ENCODE data around the gene TRRAP.

The TRRAP gene

DNA sequence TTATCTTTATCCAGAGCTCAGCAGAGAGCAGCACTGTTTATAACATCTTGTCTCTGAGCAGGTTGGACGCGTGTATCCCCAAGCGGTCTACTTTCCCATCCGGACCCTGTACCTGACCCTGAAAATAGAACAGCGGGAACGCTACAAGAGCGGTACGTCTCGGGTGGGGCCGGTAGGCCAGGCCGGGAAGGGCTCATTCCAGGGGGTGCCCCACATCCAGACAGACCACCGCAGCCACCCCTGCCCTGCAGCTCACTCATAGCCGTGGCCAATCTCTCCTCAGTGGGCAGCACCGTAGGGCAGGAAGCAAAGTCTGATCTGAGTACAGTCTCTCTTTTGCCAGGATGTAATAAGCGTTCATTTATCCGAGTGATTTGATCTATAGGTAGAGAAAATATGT lies 113.7 kb downstream of the TRRAP start:
- Histone ChIP-seq H3K4me1 (ENCODE audit: control insufficient read depth in 2 of 2, insufficient read depth in 1 of 2, low read depth in 1 of 2, low read length in 2 of 2) (no peaks in the 10 kb centered on the region), H3K23ac (ENCODE audit: low read depth, low read length, poor library complexity) (no peak overlapping the region), H2BK5ac (ENCODE audit: low read length) (no peak overlapping the region), H4K8ac (ENCODE audit: low read depth, low read length) (no peak overlapping the region), H3K4me2 (ENCODE audit: insufficient read depth, low read length, poor library complexity, severe bottlenecking) (no peak overlapping the region), H2AK5ac (ENCODE audit: low read depth, low read length) (no peak overlapping the region), H2BK15ac (ENCODE audit: low read length) (no peak overlapping the region), H3K27me3 (ENCODE audit: control insufficient read depth in 3 of 3, insufficient read depth in 3 of 3, low read depth in 1 of 3, low read length in 3 of 3) (no peaks in the 10 kb centered on the region), H2BK12ac (ENCODE audit: low read length) (no peak overlapping the region), H2BK120ac (ENCODE audit: low read depth, low read length) (no peak overlapping the region), H3K4me3 (ENCODE audit: low read length in 2 of 2) (no peak overlapping the region), H3K79me1 (ENCODE audit: low read depth, low read length) (no peaks in the 10 kb centered on the region), H3K9ac (ENCODE audit: low read depth, low read length, poor library complexity) (no peak overlapping the region), H2AFZ (ENCODE audit: low read length) (no peak overlapping the region), H3K36me3 (replicated peaks in 1 of 2; ENCODE audit: control insufficient read depth in 2 of 2, insufficient read depth in 2 of 2, low read length in 2 of 2) (peaks cover 74 to 100% of the 10 kb centered on the region in 2 donors), H4K91ac (ENCODE audit: low read depth, low read length, poor library complexity) (no peak overlapping the region), H3K27ac (replicated peaks; ENCODE audit: low read length) (no peak overlapping the region), H3K9me3 (replicated peaks in 1 of 2; ENCODE audit: control insufficient read depth in 2 of 2, insufficient read depth in 1 of 2, low read depth in 1 of 2, low read length in 2 of 2) (peaks cover under 1 to 2% of the 10 kb centered on the region in 2 donors), H3K4ac (ENCODE audit: low read length) (no peak overlapping the region), H3K18ac (ENCODE audit: low read length) (no peak overlapping the region), H3K14ac (ENCODE audit: low read length) (no peak overlapping the region)
- no peak for DNase-seq (ENCODE audit: low spot score)
- WGBS, 2 donors (ENCODE audit: extremely low coverage in 2 of 2, insufficient read length in 2 of 2, insufficient replicate concordance in 1 of 2) = no CpG with 5 or more reads among the region's 16 CpGs

DNA sequence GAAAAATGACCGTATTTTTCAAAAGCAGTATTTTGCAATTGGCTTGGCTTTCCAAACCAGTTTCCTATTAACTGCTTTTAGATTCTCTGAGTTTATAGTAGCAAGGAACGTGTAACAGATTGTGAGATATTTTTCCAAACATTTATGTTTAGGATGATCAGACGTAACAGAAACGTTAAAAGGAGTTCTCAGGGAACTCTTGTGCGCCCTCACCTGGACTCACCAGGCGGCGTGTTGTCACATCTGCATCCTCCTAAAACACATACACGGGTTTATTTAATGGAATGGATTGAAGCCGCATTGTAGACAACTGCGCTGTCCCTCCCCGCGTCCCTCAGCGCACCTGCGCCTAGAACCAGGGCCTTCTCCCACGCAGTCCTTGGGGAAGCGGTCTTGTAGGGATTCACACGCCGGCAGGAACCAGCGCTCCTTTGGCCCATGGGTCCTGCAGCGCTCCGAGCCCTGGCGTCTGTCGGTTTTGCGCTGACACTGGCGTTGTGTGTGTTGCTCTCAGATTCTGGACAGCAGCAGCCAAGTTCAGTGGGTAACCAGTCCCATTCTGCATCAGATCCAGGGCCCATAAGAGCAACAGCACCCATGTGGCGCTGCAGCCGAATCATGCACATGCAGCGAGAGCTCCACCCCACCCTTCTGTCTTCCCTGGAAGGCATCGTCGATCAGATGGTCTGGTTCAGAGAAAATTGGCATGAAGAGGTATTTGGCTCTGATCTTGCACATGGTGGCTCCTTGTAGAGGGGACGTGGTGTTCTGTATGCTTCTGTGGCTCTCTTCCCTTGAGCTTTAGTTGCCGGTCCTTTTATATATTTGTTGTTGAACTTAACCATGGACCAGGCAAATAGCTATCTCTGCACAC lies 114.9 kb downstream of the TRRAP start:
- Histone ChIP-seq H3K4me1 (ENCODE audit: control insufficient read depth in 2 of 2, insufficient read depth in 1 of 2, low read depth in 1 of 2, low read length in 2 of 2) (no peaks in the 10 kb centered on the region), H3K9ac (ENCODE audit: low read depth, low read length, poor library complexity) (peak overlapping the region; percentile 25), H3K4me2 (ENCODE audit: insufficient read depth, low read length, poor library complexity, severe bottlenecking) (no peak overlapping the region), H3K4me3 (ENCODE audit: low read length in 2 of 2) (no peak overlapping the region), H2AFZ (ENCODE audit: low read length) (no peak overlapping the region), H3K14ac (ENCODE audit: low read length) (no peak overlapping the region), H3K18ac (ENCODE audit: low read length) (no peak overlapping the region), H2BK5ac (ENCODE audit: low read length) (no peak overlapping the region), H2BK15ac (ENCODE audit: low read length) (no peak overlapping the region), H3K27ac (replicated peaks; ENCODE audit: low read length) (no peak overlapping the region), H4K8ac (ENCODE audit: low read depth, low read length) (no peak overlapping the region), H2BK120ac (ENCODE audit: low read depth, low read length) (no peak overlapping the region), H3K36me3 (replicated peaks in 1 of 2; ENCODE audit: control insufficient read depth in 2 of 2, insufficient read depth in 2 of 2, low read length in 2 of 2) (peaks cover 69 to 100% of the 10 kb centered on the region in 2 donors), H4K91ac (ENCODE audit: low read depth, low read length, poor library complexity) (no peak overlapping the region), H3K79me1 (ENCODE audit: low read depth, low read length) (no peaks in the 10 kb centered on the region), H3K9me3 (replicated peaks in 1 of 2; ENCODE audit: control insufficient read depth in 2 of 2, insufficient read depth in 1 of 2, low read depth in 1 of 2, low read length in 2 of 2) (peaks cover 0 to 2% of the 10 kb centered on the region in 2 donors), H3K4ac (ENCODE audit: low read length) (no peak overlapping the region), H3K23ac (ENCODE audit: low read depth, low read length, poor library complexity) (peak overlapping the region; percentile 70), H2BK12ac (ENCODE audit: low read length) (no peak overlapping the region), H2AK5ac (ENCODE audit: low read depth, low read length) (no peak overlapping the region), H3K27me3 (ENCODE audit: control insufficient read depth in 3 of 3, insufficient read depth in 3 of 3, low read depth in 1 of 3, low read length in 3 of 3) (no peaks in the 10 kb centered on the region)
- DNase-seq (ENCODE audit: low spot score) = no peak
- WGBS, 2 donors (ENCODE audit: extremely low coverage in 2 of 2, insufficient read length in 2 of 2, insufficient replicate concordance in 1 of 2) = no CpG with 5 or more reads among the region's 32 CpGs

DNA sequence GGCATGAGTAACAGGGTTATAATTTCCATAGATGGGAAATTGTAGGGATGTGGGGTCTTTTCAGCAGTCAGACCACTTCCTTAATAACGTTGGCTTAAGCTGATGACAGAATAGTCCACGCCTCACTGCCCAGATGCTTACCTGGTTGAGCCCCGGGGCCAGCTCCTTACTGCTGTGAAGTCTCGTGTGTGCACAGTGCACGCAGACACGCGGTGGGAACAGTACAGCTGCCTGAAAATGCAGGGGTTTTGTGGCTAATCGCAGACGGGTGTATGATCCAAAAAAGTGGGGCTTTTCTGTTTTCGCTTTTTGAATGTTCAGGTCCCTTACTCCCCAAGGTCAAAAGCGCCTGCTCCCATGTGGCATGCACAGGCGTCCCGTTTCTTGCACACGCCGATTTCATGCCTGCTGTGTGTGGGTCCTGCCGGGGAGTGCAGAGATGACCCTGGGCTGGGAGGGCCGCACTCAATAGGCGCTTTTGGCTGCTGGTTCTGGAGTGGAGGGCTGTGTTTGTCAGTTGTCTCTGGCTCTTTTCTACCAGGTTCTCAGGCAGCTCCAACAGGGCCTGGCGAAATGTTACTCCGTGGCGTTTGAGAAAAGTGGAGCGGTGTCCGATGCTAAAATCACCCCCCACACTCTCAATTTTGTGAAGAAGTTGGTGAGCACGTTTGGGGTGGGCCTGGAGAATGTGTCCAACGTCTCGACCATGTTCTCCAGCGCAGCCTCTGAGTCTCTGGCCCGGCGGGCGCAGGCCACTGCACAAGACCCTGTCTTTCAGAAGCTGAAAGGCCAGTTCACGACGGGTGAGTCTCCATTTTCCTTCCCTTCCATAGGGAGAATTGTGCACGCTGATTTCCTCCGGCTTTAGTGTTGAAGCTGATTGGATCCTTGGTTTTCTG lies 116.0 kb downstream of the TRRAP start:
- Histone ChIP-seq H3K4me2 (ENCODE audit: insufficient read depth, low read length, poor library complexity, severe bottlenecking) (no peak overlapping the region), H3K9ac (ENCODE audit: low read depth, low read length, poor library complexity) (no peak overlapping the region), H3K27ac (replicated peaks; ENCODE audit: low read length) (no peak overlapping the region), H3K4me3 (ENCODE audit: low read length in 2 of 2) (no peak overlapping the region), H3K9me3 (replicated peaks in 1 of 2; ENCODE audit: control insufficient read depth in 2 of 2, insufficient read depth in 1 of 2, low read depth in 1 of 2, low read length in 2 of 2) (peaks cover 0 to 2% of the 10 kb centered on the region in 2 donors), H3K23ac (ENCODE audit: low read depth, low read length, poor library complexity) (no peak overlapping the region), H3K4me1 (ENCODE audit: control insufficient read depth in 2 of 2, insufficient read depth in 1 of 2, low read depth in 1 of 2, low read length in 2 of 2) (no peaks in the 10 kb centered on the region), H2AFZ (ENCODE audit: low read length) (no peak overlapping the region), H4K91ac (ENCODE audit: low read depth, low read length, poor library complexity) (no peak overlapping the region), H2BK120ac (ENCODE audit: low read depth, low read length) (no peak overlapping the region), H2BK15ac (ENCODE audit: low read length) (no peak overlapping the region), H3K79me1 (ENCODE audit: low read depth, low read length) (no peaks in the 10 kb centered on the region), H3K27me3 (ENCODE audit: control insufficient read depth in 3 of 3, insufficient read depth in 3 of 3, low read depth in 1 of 3, low read length in 3 of 3) (no peaks in the 10 kb centered on the region), H2BK5ac (ENCODE audit: low read length) (no peak overlapping the region), H3K14ac (ENCODE audit: low read length) (no peak overlapping the region), H3K18ac (ENCODE audit: low read length) (no peak overlapping the region), H4K8ac (ENCODE audit: low read depth, low read length) (no peak overlapping the region), H2BK12ac (ENCODE audit: low read length) (no peak overlapping the region), H2AK5ac (ENCODE audit: low read depth, low read length) (no peak overlapping the region), H3K36me3 (replicated peaks in 1 of 2; ENCODE audit: control insufficient read depth in 2 of 2, insufficient read depth in 2 of 2, low read length in 2 of 2) (peaks cover 69 to 100% of the 10 kb centered on the region in 2 donors), H3K4ac (ENCODE audit: low read length) (no peak overlapping the region)
- no CpG with 5 or more reads among the region's 34 CpGs for WGBS, 2 donors (ENCODE audit: extremely low coverage in 2 of 2, insufficient read length in 2 of 2, insufficient replicate concordance in 1 of 2)
- no peak for DNase-seq (ENCODE audit: low spot score)

DNA sequence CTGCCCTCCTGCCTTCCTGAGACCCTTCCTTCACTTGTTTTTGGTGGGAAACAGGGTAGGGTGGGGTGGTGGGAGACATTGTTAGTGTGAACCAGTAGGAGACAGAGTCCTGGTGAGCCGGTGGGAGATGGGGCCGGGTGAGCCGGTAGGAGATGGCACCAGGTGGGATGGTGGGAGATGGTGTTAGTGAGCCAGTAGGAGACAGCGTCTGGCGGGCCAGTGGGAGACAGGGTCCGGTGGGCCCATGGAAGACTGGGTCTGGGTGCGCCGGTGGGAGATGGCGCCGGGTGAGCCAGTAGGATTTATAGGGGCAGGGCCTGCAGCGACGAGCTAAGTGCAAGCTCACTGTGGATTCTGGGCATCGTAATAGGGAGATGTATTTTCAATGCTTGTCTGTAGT lies 116.8 kb downstream of the TRRAP start:
- H2BK15ac ChIP-seq (ENCODE audit: low read length) = no peak overlapping the region
- H2BK5ac ChIP-seq (ENCODE audit: low read length) = no peak overlapping the region
- H3K27ac ChIP-seq (replicated peaks; ENCODE audit: low read length) = no peak overlapping the region
- no peak overlapping the region for H3K14ac ChIP-seq (ENCODE audit: low read length)
- H3K18ac ChIP-seq (ENCODE audit: low read length) = no peak overlapping the region
- no CpG with 5 or more reads among the region's 13 CpGs for WGBS, 2 donors (ENCODE audit: extremely low coverage in 2 of 2, insufficient read length in 2 of 2, insufficient replicate concordance in 1 of 2)
- H3K79me1 ChIP-seq (ENCODE audit: low read depth, low read length) = no peaks in the 10 kb centered on the region
- DNase-seq (ENCODE audit: low spot score) = no peak
- no peak overlapping the region for H3K23ac ChIP-seq (ENCODE audit: low read depth, low read length, poor library complexity)
- no peak overlapping the region for H3K9ac ChIP-seq (ENCODE audit: low read depth, low read length, poor library complexity)
- no peak overlapping the region for H2AK5ac ChIP-seq (ENCODE audit: low read depth, low read length)
- no peak overlapping the region for H3K4me2 ChIP-seq (ENCODE audit: insufficient read depth, low read length, poor library complexity, severe bottlenecking)
- H3K9me3 ChIP-seq (replicated peaks in 1 of 2; ENCODE audit: control insufficient read depth in 2 of 2, insufficient read depth in 1 of 2, low read depth in 1 of 2, low read length in 2 of 2) = peaks cover 0 to 2% of the 10 kb centered on the region in 2 donors
- no peak overlapping the region for H2BK12ac ChIP-seq (ENCODE audit: low read length)
- H2BK120ac ChIP-seq (ENCODE audit: low read depth, low read length) = no peak overlapping the region
- H4K91ac ChIP-seq (ENCODE audit: low read depth, low read length, poor library complexity) = no peak overlapping the region
- H3K27me3 ChIP-seq (ENCODE audit: control insufficient read depth in 3 of 3, insufficient read depth in 3 of 3, low read depth in 1 of 3, low read length in 3 of 3) = no peaks in the 10 kb centered on the region
- no peaks in the 10 kb centered on the region for H3K4me1 ChIP-seq (ENCODE audit: control insufficient read depth in 2 of 2, insufficient read depth in 1 of 2, low read depth in 1 of 2, low read length in 2 of 2)
- H2AFZ ChIP-seq (ENCODE audit: low read length) = no peak overlapping the region
- no peak overlapping the region for H3K4me3 ChIP-seq (ENCODE audit: low read length in 2 of 2)
- H3K36me3 ChIP-seq (replicated peaks in 1 of 2; ENCODE audit: control insufficient read depth in 2 of 2, insufficient read depth in 2 of 2, low read length in 2 of 2) = peaks cover 71 to 100% of the 10 kb centered on the region in 2 donors
- no peak overlapping the region for H4K8ac ChIP-seq (ENCODE audit: low read depth, low read length)
- no peak overlapping the region for H3K4ac ChIP-seq (ENCODE audit: low read length)
